PC-9 (cell line): ENCODE results near the gene ATG3.

Experiments used
- CTCF ChIP-seq: fragments of 200-600 bp; sonication (generic); conservative IDR thresholded peaks from 2 replicates; pipeline ENCODE4 v1.6.1; 2017; ENCODE audit warnings: mixed run types, antibody characterized with exemption, mild to moderate bottlenecking, moderate library complexity
- EZH2 ChIP-seq: fragments of 200-600 bp; sonication (generic); IDR thresholded peaks from 2 replicates; pipeline ENCODE4 v1.8.0; 2017; ENCODE audit warnings: antibody characterized with exemption, low read depth

- TF ChIP-seq CTCF = no peak
- TF ChIP-seq EZH2 = no peak
These were observed 55.9 kb downstream of the ATG3 start for GRCh38 chr3:112505907-112506306.
